Sigmoid colon (tissue), 7 donors: ENCODE measurements around the gene PCDHA11. TPM values are rescaled to one million over a fixed set of nuclear protein-coding genes. Genes with fewer than 3 reads are reported as not detected.
A peak's percentile ranks its signal among the peaks of the same experiment; 100 is the strongest.

ENCODE experiments used
- DNase-seq: peaks from one replicate; pipeline ENCODE4 v3.0.0-alpha.2; 2019
- H3K27ac ChIP-seq, 4 donors: fragments of 200-600 bp; sonication (generic); one replicate each; pipeline ENCODE4 v1.5.1; 2016 to 2019; ENCODE audit warnings: mild to moderate bottlenecking in 1 of 4
- H3K27me3 ChIP-seq, 3 donors: fragments of 200-600 bp; sonication (generic); one replicate each; pipeline ENCODE4 v1.5.1; 2019; ENCODE audit warnings: mild to moderate bottlenecking in 1 of 3
- H3K36me3 ChIP-seq, 4 donors: fragments of 200-600 bp; sonication (generic); one replicate each; pipeline ENCODE4 v1.5.1; 2016 to 2019
- H3K4me1 ChIP-seq, 4 donors: fragments of 200-600 bp; sonication (generic); one replicate each; pipeline ENCODE4 v1.5.1; 2017 to 2019
- H3K4me3 ChIP-seq, 4 donors: fragments of 200-600 bp; sonication (generic); one replicate each; pipeline ENCODE4 v1.5.1; 2017 to 2019; ENCODE audit warnings: mild to moderate bottlenecking in 2 of 4, moderate library complexity in 1 of 4
- H3K9me3 ChIP-seq, 4 donors: fragments of 200-600 bp in 3 of 4; sonication (generic) in 3 of 4; one replicate each; pipeline versions ENCODE4 v1.5.1 to v1.6.1; 2013 to 2019
- EP300 ChIP-seq, 4 donors: sonication (generic); formaldehyde crosslinking; IDR thresholded peaks; one replicate each; pipeline ENCODE4 v1.6.1; 2017; ENCODE audit warnings: antibody characterized with exemption in 4 of 4
- POLR2A ChIP-seq, 2 donors: fragments of 450-650 bp; IDR thresholded peaks; one replicate each; pipeline ENCODE4 v1.6.1; 2016; ENCODE audit warnings: antibody characterized with exemption in 2 of 2, mild to moderate bottlenecking in 2 of 2, moderate library complexity in 2 of 2
- POLR2AphosphoS5 ChIP-seq, 4 donors: sonication (generic); formaldehyde crosslinking; IDR thresholded peaks; one replicate each; pipeline ENCODE4 v1.6.1; 2017; ENCODE audit warnings: antibody characterized with exemption in 4 of 4
- WGBS, 2 donors: extraction: QIAGEN DNeasy Blood & Tissue Kit; methylation state at CpG; one replicate each; pipeline ENCODE4 v1.1.7; 2013; 5-methylcytosine and 5-hydroxymethylcytosine counted together
- intact Hi-C: fragments of 100-400 bp; cut with DNase I; formaldehyde crosslinking; loops from one replicate; pipeline ENCODE4 v1.15.1; 2023
- polyA plus RNA-seq, 3 donors: library from polyadenylated mRNA; stranded (reverse); fragments of 200-250 nt; gene quantifications; one replicate each; pipeline ENCODE4 v1.2.3, GENCODE V29; 2013
- total RNA-seq, 4 donors: library from RNA; depleted of rRNA; stranded (reverse); fragments of >200 nt; gene quantifications; one replicate each; pipeline ENCODE4 v1.1.0, GENCODE V29; 2016
- TF ChIP-seq, protein P1 (sequence below), 4 experiments: fragments of 450-650 bp in 3 of 4; fragments of 200-600 bp in 1 of 4; IDR thresholded peaks; one replicate each; pipeline ENCODE4 v1.5.1; 2016 to 2019; ENCODE audit warnings: antibody characterized with exemption in 4 of 4, mild to moderate bottlenecking in 3 of 4, moderate library complexity in 2 of 4
- donor health status: healthy with polysubstance abuse.
- donor health status: Bipolar disorder and iron deficiency.
- donor health status: healthy.

PCDHA11 gene
- total and polyA plus RNA-seq, 7 donors: 0.07 to 0.71 (median 0.41) TPM; not detected in 2

DNA sequence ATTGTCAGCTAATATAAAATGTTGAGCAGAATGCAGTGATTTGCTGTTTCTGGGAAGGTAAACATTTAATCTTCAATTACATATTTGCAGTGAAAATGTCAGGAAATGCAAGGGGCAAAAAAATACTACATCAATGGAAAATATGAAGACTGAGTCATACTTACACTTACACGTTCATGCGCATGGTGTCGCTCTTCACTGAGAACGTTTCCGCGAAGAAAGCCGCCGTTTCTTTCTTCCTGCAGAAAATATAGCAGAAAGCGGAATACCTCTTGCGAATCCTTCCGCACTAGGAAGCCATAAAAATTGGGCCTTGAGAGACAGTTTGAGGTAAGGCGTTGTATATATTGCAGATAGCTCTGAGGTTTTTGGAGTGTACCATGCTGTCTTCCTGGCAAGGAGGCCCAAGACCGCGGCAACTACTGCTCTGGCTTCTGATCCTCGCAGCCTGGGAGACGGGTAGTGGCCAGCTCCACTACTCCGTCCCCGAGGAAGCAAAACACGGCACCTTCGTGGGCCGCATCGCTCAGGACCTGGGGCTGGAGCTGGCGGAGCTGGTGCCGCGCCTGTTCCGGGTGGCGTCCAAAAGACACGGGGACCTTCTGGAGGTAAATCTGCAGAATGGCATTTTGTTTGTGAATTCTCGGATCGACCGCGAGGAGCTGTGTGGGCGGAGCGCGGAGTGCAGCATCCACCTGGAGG, 13.3 kb downstream of the PCDHA11 start, which contains the start of gene PCDHA13:
TSS of gene PCDHA13 (plus strand) at position 236 of the 702 bp plus-strand sequence. CDS start at position 381, 145 bp downstream.
- peak within 1 kb of the TSS in 1 of 4 donors; percentile 43 for H3K27ac ChIP-seq
- intact Hi-C loops: loop anchor here (5.0 kb wide), 1 partner anchor 160 kb away; no protein-coding TSS in a partner anchor
- no peaks in the 10 kb centered on the region for H3K36me3 ChIP-seq
- no peak for DNase-seq
- peaks cover 0 to 69% (median 7%) of the 10 kb centered on the region in 3 donors for H3K27me3 ChIP-seq
- no peak for TF ChIP-seq EP300 (IDR thresholded peaks at IDR 0.05)
- TF ChIP-seq POLR2AphosphoS5 (IDR thresholded peaks at IDR 0.05): no peak
- TF ChIP-seq POLR2A (IDR thresholded peaks at IDR 0.05): no peak
- TF ChIP-seq, protein P1, sequence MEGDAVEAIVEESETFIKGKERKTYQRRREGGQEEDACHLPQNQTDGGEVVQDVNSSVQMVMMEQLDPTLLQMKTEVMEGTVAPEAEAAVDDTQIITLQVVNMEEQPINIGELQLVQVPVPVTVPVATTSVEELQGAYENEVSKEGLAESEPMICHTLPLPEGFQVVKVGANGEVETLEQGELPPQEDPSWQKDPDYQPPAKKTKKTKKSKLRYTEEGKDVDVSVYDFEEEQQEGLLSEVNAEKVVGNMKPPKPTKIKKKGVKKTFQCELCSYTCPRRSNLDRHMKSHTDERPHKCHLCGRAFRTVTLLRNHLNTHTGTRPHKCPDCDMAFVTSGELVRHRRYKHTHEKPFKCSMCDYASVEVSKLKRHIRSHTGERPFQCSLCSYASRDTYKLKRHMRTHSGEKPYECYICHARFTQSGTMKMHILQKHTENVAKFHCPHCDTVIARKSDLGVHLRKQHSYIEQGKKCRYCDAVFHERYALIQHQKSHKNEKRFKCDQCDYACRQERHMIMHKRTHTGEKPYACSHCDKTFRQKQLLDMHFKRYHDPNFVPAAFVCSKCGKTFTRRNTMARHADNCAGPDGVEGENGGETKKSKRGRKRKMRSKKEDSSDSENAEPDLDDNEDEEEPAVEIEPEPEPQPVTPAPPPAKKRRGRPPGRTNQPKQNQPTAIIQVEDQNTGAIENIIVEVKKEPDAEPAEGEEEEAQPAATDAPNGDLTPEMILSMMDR (IDR thresholded peaks at IDR 0.05): no peak
- WGBS, 2 donors: 17 to 50% methylated on average over 35 of the region's 35 CpGs
- peak within 1 kb of the TSS in 2 of 4 donors; percentile 1 to 22 for H3K4me3 ChIP-seq
- no peaks in the 10 kb centered on the region for H3K4me1 ChIP-seq
- H3K9me3 ChIP-seq: peaks cover 16 to 29% (median 25%) of the 10 kb centered on the region in 4 donors

DNA sequence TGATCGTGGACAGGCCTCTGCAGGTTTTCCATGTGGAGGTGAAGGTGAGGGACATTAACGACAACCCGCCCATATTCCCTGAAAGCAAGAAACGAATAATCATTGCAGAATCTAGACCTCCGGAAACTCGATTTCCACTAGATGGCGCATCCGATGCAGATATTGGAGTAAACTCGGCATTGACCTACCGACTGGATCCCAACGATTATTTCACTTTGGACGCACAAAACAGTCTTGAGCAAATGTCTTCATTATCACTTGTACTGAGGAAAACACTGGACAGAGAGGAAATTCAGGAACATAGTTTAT, 13.8 kb downstream of the PCDHA11 start:
- DNase-seq: no peak
- no peaks in the 10 kb centered on the region for H3K4me1 ChIP-seq
- no peak for TF ChIP-seq POLR2AphosphoS5 (IDR thresholded peaks at IDR 0.05)
- peaks cover 0 to 64% (median 7%) of the 10 kb centered on the region in 3 donors for H3K27me3 ChIP-seq
- H3K27ac ChIP-seq: no peak overlapping the region
- 23 to 52% methylated on average over 12 of the region's 12 CpGs for WGBS, 2 donors
- intact Hi-C loops: loop anchor here (5.0 kb wide), 1 partner anchor 160 kb away; no protein-coding TSS in a partner anchor
- peak overlapping the region in 1 of 4 donors; percentile 22 for H3K4me3 ChIP-seq
- peaks cover 11 to 27% (median 21%) of the 10 kb centered on the region in 4 donors for H3K9me3 ChIP-seq
- no peaks in the 10 kb centered on the region for H3K36me3 ChIP-seq

DNA sequence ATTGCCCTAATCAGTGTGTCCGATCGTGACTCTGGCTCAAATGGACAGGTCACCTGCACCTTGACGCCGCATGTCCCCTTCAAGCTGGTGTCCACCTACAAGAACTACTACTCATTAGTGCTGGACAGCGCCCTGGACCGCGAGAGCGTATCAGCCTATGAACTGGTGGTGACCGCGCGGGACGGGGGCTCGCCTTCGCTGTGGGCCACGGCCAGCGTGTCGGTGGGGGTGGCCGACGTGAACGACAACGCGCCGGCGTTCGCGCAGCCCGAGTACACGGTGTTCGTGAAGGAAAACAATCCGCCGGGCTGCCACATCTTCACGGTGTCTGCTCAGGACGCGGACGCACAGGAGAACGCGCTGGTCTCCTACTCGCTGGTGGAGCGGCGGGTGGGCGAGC, 14.6 kb downstream of the PCDHA11 start:
- Histone ChIP-seq H3K9me3 (peaks cover 11 to 24% (median 20%) of the 10 kb centered on the region in 4 donors), H3K27ac (no peak overlapping the region), H3K4me1 (no peaks in the 10 kb centered on the region), H3K4me3 (no peak overlapping the region), H3K36me3 (no peaks in the 10 kb centered on the region), H3K27me3 (peaks cover 0 to 57% (median 7%) of the 10 kb centered on the region in 3 donors)
- DNase-seq: no peak
- intact Hi-C loops: loop anchor here (5.0 kb wide), 1 partner anchor 159 kb away; no protein-coding TSS in a partner anchor
- 54 to 82% methylated on average over 41 of the region's 41 CpGs for WGBS, 2 donors
- TF ChIP-seq, protein P1 (IDR thresholded peaks at IDR 0.05): no peak
- TF ChIP-seq POLR2A (IDR thresholded peaks at IDR 0.05) (no peak), POLR2AphosphoS5 (IDR thresholded peaks at IDR 0.05) (no peak), EP300 (IDR thresholded peaks at IDR 0.05) (no peak)

DNA sequence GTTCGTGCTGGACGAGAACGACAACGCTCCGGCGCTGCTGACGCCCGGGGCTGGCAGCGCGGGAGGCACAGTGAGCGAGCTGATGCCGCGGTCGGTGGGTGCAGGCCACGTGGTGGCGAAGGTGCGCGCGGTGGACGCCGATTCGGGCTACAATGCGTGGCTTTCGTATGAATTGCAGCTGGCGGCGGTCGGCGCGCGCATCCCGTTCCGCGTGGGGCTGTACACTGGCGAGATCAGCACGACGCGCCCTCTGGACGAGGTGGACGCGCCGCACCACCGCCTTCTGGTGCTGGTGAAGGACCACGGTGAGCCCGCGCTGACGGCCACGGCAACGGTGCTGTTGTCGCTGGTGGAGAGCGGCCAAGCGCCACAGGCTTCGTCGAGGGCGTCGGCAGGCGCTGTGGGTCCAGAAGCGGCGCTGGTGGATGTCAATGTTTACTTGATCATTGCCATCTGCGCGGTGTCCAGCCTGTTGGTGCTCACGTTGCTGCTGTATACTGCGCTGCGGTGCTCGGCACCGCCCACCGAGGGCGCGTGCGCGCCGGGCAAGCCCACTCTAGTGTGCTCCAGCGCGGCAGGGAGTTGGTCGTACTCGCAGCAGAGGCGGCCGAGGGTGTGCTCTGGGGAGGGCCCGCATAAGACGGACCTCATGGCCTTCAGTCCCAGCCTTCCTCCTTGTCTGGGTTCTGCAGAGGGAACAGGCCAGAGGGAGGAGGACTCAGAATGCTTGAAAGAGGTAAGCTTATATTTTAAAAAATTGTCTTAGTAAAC, 15.4 kb downstream of the PCDHA11 start:
- H3K36me3 ChIP-seq: no peaks in the 10 kb centered on the region
- WGBS, 2 donors: 51 to 81% methylated on average over 79 of the region's 79 CpGs
- DNase-seq: no peak
- H3K4me1 ChIP-seq: no peaks in the 10 kb centered on the region
- TF ChIP-seq EP300 (IDR thresholded peaks at IDR 0.05): no peak
- peaks cover 11 to 20% (median 20%) of the 10 kb centered on the region in 4 donors for H3K9me3 ChIP-seq
- intact Hi-C loops: loop anchor here (5.0 kb wide), 1 partner anchor 158 kb away; no protein-coding TSS in a partner anchor
- no peak overlapping the region for H3K27ac ChIP-seq
- no peak overlapping the region for H3K4me3 ChIP-seq
- H3K27me3 ChIP-seq: peaks cover 0 to 50% (median 7%) of the 10 kb centered on the region in 3 donors

DNA sequence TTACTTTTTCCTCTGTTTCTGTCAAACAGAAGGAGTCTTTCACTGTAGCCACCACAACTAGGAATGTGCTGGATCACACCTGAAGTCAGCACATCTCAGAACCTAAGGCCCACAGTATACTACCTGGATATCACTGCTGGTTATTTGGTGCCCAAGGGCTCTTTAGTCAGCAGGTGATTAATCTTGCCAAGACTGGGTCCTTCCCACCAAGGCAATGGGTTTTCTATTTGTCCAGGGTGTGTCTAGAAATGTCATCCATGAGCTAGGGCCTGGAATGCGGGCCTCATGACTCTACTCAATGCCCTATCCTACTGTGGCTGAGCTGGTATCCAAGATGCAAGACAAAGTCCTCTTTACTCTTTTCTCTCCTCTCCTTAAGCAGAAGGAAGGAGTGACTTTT, 47.6 kb downstream of the PCDHA11 start:
- Histone ChIP-seq H3K4me3 (no peak overlapping the region), H3K27ac (no peak overlapping the region), H3K27me3 (peaks cover 0 to 3% (median 0%) of the 10 kb centered on the region in 3 donors), H3K9me3 (peaks cover 0 to 2% (median 0%) of the 10 kb centered on the region in 4 donors), H3K4me1 (no peaks in the 10 kb centered on the region), H3K36me3 (no peaks in the 10 kb centered on the region)
- intact Hi-C loops: no loop called here
- TF ChIP-seq, protein P1 (IDR thresholded peaks at IDR 0.05): no peak
- TF ChIP-seq POLR2A (IDR thresholded peaks at IDR 0.05): no peak
- WGBS, 2 donors: 79 to 80% methylated on average over 1 of the region's 1 CpG
- no peak for DNase-seq

Other genes starting within 250 kb of the PCDHA11 start
- 10 to 100 TPM; 20.8 to 96.9 (median 72.0) TPM for gene CD14, start 235.8 kb upstream of the PCDHA11 start, total RNA-seq
- 100 to 1,000 TPM in 1 of 3 donors, 10 to 100 TPM in 2; 42.7 to 178 (median 52.3) TPM for gene CD14, start 235.8 kb upstream of the PCDHA11 start, polyA plus RNA-seq
- gene TMCO6, start 229.5 kb upstream of the PCDHA11 start, total RNA-seq: 10 to 100 TPM; 27.3 to 40.2 (median 35.6) TPM
- 10 to 100 TPM in 1 of 3 donors, 1 to 10 TPM in 2; 3.9 to 30.5 (median 5.4) TPM for gene TMCO6, start 229.5 kb upstream of the PCDHA11 start, polyA plus RNA-seq
- gene NDUFA2, start 221.3 kb upstream of the PCDHA11 start, total RNA-seq: 10 to 100 TPM; 48.7 to 90.3 (median 73.6) TPM
- 100 to 1,000 TPM; 189 to 360 (median 314) TPM for gene NDUFA2, start 221.3 kb upstream of the PCDHA11 start, polyA plus RNA-seq
- gene IK, start 221.1 kb upstream of the PCDHA11 start, total RNA-seq: 100 to 1,000 TPM; 120 to 146 (median 136) TPM
- gene IK, start 221.1 kb upstream of the PCDHA11 start, polyA plus RNA-seq: 10 to 100 TPM; 70.3 to 79.4 (median 73.5) TPM
- gene WDR55, start 204.1 kb upstream of the PCDHA11 start, total RNA-seq: 10 to 100 TPM; 13.2 to 18.0 (median 15.1) TPM
- 10 to 100 TPM; 19.2 to 35.0 (median 29.8) TPM for gene WDR55, start 204.1 kb upstream of the PCDHA11 start, polyA plus RNA-seq
- gene DND1, start 195.4 kb upstream of the PCDHA11 start, total RNA-seq: under 1 TPM in 2 of 4 donors, not detected in 2; 0.36 to 0.95 TPM
- 1 to 10 TPM in 1 of 3 donors, under 1 TPM in 2; 0.60 to 2.4 (median 0.69) TPM for gene DND1, start 195.4 kb upstream of the PCDHA11 start, polyA plus RNA-seq
- 10 to 100 TPM; 35.2 to 54.2 (median 43.5) TPM for gene HARS1, start 177.6 kb upstream of the PCDHA11 start, total RNA-seq
- gene HARS1, start 177.6 kb upstream of the PCDHA11 start, polyA plus RNA-seq: 10 to 100 TPM; 35.4 to 60.2 (median 39.8) TPM
- 10 to 100 TPM; 18.2 to 19.4 (median 18.9) TPM for gene HARS2, start 177.5 kb upstream of the PCDHA11 start, total RNA-seq
- 10 to 100 TPM; 26.4 to 34.7 (median 29.0) TPM for gene HARS2, start 177.5 kb upstream of the PCDHA11 start, polyA plus RNA-seq
- 10 to 100 TPM; 28.0 to 46.0 (median 36.9) TPM for gene ZMAT2, start 168.5 kb upstream of the PCDHA11 start, total RNA-seq
- 10 to 100 TPM; 74.5 to 97.9 (median 87.2) TPM for gene ZMAT2, start 168.5 kb upstream of the PCDHA11 start, polyA plus RNA-seq
- gene PCDHA1, start 82.8 kb upstream of the PCDHA11 start, total RNA-seq: not detected
- under 1 TPM in 1 of 3 donors, not detected in 2; 0.10 TPM for gene PCDHA1, start 82.8 kb upstream of the PCDHA11 start, polyA plus RNA-seq
- under 1 TPM in 3 of 4 donors, not detected in 1; 0.28 to 0.68 (median 0.33) TPM for gene PCDHA2, start 74.1 kb upstream of the PCDHA11 start, total RNA-seq
- under 1 TPM in 1 of 3 donors, not detected in 2; 0.07 TPM for gene PCDHA2, start 74.1 kb upstream of the PCDHA11 start, polyA plus RNA-seq
- gene PCDHA3, start 67.9 kb upstream of the PCDHA11 start, total RNA-seq: 1 to 10 TPM in 3 of 4 donors, under 1 TPM in 1; 0.68 to 1.2 (median 1.1) TPM
- gene PCDHA3, start 67.9 kb upstream of the PCDHA11 start, polyA plus RNA-seq: under 1 TPM in 1 of 3 donors, not detected in 2; 0.17 TPM
- gene PCDHA4, start 61.9 kb upstream of the PCDHA11 start, total RNA-seq: 1 to 10 TPM; 1.1 to 1.2 (median 1.1) TPM
- under 1 TPM in 1 of 3 donors, not detected in 2; 0.38 TPM for gene PCDHA4, start 61.9 kb upstream of the PCDHA11 start, polyA plus RNA-seq
- 1 to 10 TPM in 1 of 4 donors, under 1 TPM in 3; 0.14 to 1.7 (median 0.43) TPM for gene PCDHA5, start 47.3 kb upstream of the PCDHA11 start, total RNA-seq
- gene PCDHA5, start 47.3 kb upstream of the PCDHA11 start, polyA plus RNA-seq: under 1 TPM in 1 of 3 donors, not detected in 2; 0.09 TPM
- 1 to 10 TPM in 2 of 4 donors, under 1 TPM in 2; 0.49 to 2.2 (median 0.90) TPM for gene PCDHA6, start 41.0 kb upstream of the PCDHA11 start, total RNA-seq
- gene PCDHA6, start 41.0 kb upstream of the PCDHA11 start, polyA plus RNA-seq: under 1 TPM in 1 of 3 donors, not detected in 2; 0.16 TPM
- gene PCDHA7, start 34.7 kb upstream of the PCDHA11 start, total RNA-seq: under 1 TPM; 0.14 to 0.82 (median 0.46) TPM
- under 1 TPM in 1 of 3 donors, not detected in 2; 0.16 TPM for gene PCDHA7, start 34.7 kb upstream of the PCDHA11 start, polyA plus RNA-seq
- gene PCDHA8, start 27.8 kb upstream of the PCDHA11 start, total RNA-seq: under 1 TPM in 1 of 4 donors, not detected in 3; 0.49 TPM
- not detected for gene PCDHA8, start 27.8 kb upstream of the PCDHA11 start, polyA plus RNA-seq
- 1 to 10 TPM in 1 of 4 donors, under 1 TPM in 3; 0.66 to 1.4 (median 0.70) TPM for gene PCDHA9, start 20.6 kb upstream of the PCDHA11 start, total RNA-seq
- under 1 TPM in 1 of 3 donors, not detected in 2; 0.01 TPM for gene PCDHA9, start 20.6 kb upstream of the PCDHA11 start, polyA plus RNA-seq
- 1 to 10 TPM in 1 of 4 donors, under 1 TPM in 3; 0.27 to 2.5 (median 0.69) TPM for gene PCDHA10, start 13.1 kb upstream of the PCDHA11 start, total RNA-seq
- under 1 TPM in 1 of 3 donors, not detected in 2; 0.03 TPM for gene PCDHA10, start 13.1 kb upstream of the PCDHA11 start, polyA plus RNA-seq
- under 1 TPM in 3 of 4 donors, not detected in 1; 0.49 to 0.71 (median 0.54) TPM for gene PCDHA12, start 6.4 kb downstream of the PCDHA11 start, total RNA-seq
- under 1 TPM in 1 of 3 donors, not detected in 2; 0.06 TPM for gene PCDHA12, start 6.4 kb downstream of the PCDHA11 start, polyA plus RNA-seq
- gene PCDHA13, start 13.2 kb downstream of the PCDHA11 start, total RNA-seq: 1 to 10 TPM in 1 of 4 donors, under 1 TPM in 3; 0.36 to 1.4 (median 0.60) TPM
- under 1 TPM in 1 of 3 donors, not detected in 2; 0.10 TPM for gene PCDHA13, start 13.2 kb downstream of the PCDHA11 start, polyA plus RNA-seq
- 1 to 10 TPM in 1 of 4 donors, under 1 TPM in 3; 0.54 to 1.7 (median 0.77) TPM for gene PCDHAC1, start 57.3 kb downstream of the PCDHA11 start, total RNA-seq
- gene PCDHAC1, start 57.3 kb downstream of the PCDHA11 start, polyA plus RNA-seq: under 1 TPM in 1 of 3 donors, not detected in 2; 0.34 TPM
- gene PCDHAC2, start 97.5 kb downstream of the PCDHA11 start, total RNA-seq: 1 to 10 TPM; 1.3 to 3.0 (median 2.2) TPM
- under 1 TPM in 1 of 3 donors, not detected in 2; 0.66 TPM for gene PCDHAC2, start 97.5 kb downstream of the PCDHA11 start, polyA plus RNA-seq
- gene PCDHB1, start 182.4 kb downstream of the PCDHA11 start, total RNA-seq: under 1 TPM; under 0.01 to 0.36 (median 0.27) TPM
- gene PCDHB1, start 182.4 kb downstream of the PCDHA11 start, polyA plus RNA-seq: under 1 TPM in 1 of 3 donors, not detected in 2; 0.04 TPM
- 1 to 10 TPM; 2.2 to 5.7 (median 2.9) TPM for gene PCDHB2, start 225.7 kb downstream of the PCDHA11 start, total RNA-seq
- gene PCDHB2, start 225.7 kb downstream of the PCDHA11 start, polyA plus RNA-seq: under 1 TPM; under 0.01 to 0.67 (median 0.23) TPM
- 1 to 10 TPM; 1.7 to 4.9 (median 1.8) TPM for gene PCDHB3, start 231.5 kb downstream of the PCDHA11 start, total RNA-seq
- under 1 TPM in 1 of 3 donors, not detected in 2; 0.23 TPM for gene PCDHB3, start 231.5 kb downstream of the PCDHA11 start, polyA plus RNA-seq